ENCODE data around the gene ID4.

DNA sequence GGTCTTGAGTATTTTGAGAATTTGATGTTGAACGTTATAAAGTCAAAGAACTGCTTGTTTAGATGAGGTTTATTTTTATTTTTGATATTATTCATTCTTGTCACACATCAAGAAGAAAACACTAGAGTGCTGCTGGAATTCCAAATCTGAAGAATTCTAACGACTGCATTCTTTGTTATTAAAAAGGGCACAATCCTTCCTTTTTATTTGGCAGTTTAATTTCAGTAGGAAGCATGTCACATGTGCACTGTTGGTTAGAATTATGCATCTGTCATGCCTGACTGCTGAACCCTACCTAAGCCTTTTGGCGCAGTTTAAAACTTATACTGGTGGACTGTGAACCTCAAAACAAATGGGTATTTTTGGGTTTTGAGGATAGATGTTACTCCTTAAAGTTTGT lies 4.0 kb downstream of the ID4 start:
- TF ChIP-seq, protein P1, sequence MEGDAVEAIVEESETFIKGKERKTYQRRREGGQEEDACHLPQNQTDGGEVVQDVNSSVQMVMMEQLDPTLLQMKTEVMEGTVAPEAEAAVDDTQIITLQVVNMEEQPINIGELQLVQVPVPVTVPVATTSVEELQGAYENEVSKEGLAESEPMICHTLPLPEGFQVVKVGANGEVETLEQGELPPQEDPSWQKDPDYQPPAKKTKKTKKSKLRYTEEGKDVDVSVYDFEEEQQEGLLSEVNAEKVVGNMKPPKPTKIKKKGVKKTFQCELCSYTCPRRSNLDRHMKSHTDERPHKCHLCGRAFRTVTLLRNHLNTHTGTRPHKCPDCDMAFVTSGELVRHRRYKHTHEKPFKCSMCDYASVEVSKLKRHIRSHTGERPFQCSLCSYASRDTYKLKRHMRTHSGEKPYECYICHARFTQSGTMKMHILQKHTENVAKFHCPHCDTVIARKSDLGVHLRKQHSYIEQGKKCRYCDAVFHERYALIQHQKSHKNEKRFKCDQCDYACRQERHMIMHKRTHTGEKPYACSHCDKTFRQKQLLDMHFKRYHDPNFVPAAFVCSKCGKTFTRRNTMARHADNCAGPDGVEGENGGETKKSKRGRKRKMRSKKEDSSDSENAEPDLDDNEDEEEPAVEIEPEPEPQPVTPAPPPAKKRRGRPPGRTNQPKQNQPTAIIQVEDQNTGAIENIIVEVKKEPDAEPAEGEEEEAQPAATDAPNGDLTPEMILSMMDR (IDR thresholded peaks at IDR 0.05; ENCODE audit: low read length): no peak
- TF ChIP-seq EZH2phosphoT487 (IDR thresholded peaks at IDR 0.05; ENCODE audit: low read length): no peak

Data from MM.1S (cell line).